ENCODE measurements around the gene ZNF467.

The ZNF467 gene

DNA sequence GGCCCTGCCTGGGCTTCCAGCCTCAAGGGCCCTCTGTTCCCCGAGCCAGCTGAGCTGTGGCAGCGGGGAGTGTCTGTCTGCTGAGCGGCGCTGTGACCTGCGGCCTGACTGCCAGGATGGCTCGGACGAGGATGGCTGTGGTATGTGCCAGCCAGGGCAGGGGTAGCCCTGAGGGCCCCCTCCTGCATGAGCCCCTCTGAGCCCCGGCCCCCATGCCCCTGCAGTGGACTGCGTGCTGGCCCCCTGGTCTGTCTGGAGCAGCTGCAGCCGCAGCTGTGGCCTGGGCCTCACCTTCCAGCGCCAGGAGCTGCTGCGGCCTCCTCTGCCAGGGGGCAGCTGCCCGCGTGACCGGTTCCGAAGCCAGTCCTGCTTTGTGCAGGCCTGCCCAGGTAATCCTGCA lies 28.4 kb upstream of the ZNF467 start:
- TF ChIP-seq, protein P1, sequence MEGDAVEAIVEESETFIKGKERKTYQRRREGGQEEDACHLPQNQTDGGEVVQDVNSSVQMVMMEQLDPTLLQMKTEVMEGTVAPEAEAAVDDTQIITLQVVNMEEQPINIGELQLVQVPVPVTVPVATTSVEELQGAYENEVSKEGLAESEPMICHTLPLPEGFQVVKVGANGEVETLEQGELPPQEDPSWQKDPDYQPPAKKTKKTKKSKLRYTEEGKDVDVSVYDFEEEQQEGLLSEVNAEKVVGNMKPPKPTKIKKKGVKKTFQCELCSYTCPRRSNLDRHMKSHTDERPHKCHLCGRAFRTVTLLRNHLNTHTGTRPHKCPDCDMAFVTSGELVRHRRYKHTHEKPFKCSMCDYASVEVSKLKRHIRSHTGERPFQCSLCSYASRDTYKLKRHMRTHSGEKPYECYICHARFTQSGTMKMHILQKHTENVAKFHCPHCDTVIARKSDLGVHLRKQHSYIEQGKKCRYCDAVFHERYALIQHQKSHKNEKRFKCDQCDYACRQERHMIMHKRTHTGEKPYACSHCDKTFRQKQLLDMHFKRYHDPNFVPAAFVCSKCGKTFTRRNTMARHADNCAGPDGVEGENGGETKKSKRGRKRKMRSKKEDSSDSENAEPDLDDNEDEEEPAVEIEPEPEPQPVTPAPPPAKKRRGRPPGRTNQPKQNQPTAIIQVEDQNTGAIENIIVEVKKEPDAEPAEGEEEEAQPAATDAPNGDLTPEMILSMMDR (IDR thresholded peaks at IDR 0.05; ENCODE audit: insufficient read depth, low read length): no peak
- no peak for TF ChIP-seq GABPA (IDR thresholded peaks at IDR 0.05; ENCODE audit: low read depth)
- TF ChIP-seq, protein P2, sequence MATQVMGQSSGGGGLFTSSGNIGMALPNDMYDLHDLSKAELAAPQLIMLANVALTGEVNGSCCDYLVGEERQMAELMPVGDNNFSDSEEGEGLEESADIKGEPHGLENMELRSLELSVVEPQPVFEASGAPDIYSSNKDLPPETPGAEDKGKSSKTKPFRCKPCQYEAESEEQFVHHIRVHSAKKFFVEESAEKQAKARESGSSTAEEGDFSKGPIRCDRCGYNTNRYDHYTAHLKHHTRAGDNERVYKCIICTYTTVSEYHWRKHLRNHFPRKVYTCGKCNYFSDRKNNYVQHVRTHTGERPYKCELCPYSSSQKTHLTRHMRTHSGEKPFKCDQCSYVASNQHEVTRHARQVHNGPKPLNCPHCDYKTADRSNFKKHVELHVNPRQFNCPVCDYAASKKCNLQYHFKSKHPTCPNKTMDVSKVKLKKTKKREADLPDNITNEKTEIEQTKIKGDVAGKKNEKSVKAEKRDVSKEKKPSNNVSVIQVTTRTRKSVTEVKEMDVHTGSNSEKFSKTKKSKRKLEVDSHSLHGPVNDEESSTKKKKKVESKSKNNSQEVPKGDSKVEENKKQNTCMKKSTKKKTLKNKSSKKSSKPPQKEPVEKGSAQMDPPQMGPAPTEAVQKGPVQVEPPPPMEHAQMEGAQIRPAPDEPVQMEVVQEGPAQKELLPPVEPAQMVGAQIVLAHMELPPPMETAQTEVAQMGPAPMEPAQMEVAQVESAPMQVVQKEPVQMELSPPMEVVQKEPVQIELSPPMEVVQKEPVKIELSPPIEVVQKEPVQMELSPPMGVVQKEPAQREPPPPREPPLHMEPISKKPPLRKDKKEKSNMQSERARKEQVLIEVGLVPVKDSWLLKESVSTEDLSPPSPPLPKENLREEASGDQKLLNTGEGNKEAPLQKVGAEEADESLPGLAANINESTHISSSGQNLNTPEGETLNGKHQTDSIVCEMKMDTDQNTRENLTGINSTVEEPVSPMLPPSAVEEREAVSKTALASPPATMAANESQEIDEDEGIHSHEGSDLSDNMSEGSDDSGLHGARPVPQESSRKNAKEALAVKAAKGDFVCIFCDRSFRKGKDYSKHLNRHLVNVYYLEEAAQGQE (IDR thresholded peaks at IDR 0.05; ENCODE audit: insufficient replicate concordance, low read depth): no peak
- no peak for TF ChIP-seq SPI1 (IDR thresholded peaks at IDR 0.05; ENCODE audit: borderline replicate concordance, low read depth)
- TF ChIP-seq POLR2AphosphoS5 (IDR thresholded peaks at IDR 0.05; ENCODE audit: low read depth): no peak
- DNase-seq (ENCODE audit: low read depth in 1 of 2, low spot score in 1 of 2): no peak

DNA sequence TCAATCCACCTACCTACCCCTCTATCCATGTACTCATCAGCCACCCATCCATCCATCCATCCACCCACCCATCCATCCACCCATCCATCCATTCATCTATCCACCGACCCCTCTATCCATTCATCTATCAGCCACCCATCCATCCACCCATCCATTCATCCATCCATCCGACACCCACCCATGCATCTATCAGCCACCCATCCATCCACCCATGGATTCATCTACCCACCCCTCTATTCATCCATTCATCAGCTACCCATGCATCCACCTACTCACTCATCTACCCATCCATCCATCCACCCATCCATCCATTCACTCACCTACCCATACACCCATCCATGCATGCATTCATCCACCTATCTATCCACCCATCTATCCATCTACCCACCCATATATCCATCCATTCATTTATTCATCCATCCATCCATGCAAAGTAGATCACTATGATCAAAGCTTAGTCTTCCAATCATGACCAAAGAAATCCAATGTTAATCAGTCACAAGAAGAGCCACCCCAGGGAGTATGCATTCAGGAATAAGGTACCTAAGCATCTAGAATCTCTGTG lies 27.7 kb upstream of the ZNF467 start:
- DNase-seq (ENCODE audit: low read depth in 1 of 2, low spot score in 1 of 2): no peak
- Histone ChIP-seq H3K27me3 (ENCODE audit: insufficient read depth, poor library complexity, severe bottlenecking) (no peaks in the 10 kb centered on the region), H3K27ac (replicated peaks) (no peak overlapping the region), H3K4me3 (replicated peaks; ENCODE audit: insufficient read depth, low read length) (no peak overlapping the region)
- no peak for TF ChIP-seq GABPA (IDR thresholded peaks at IDR 0.05; ENCODE audit: low read depth)
- no peak for TF ChIP-seq POLR2AphosphoS5 (IDR thresholded peaks at IDR 0.05; ENCODE audit: low read depth)
- TF ChIP-seq SPI1 (IDR thresholded peaks at IDR 0.05; ENCODE audit: borderline replicate concordance, low read depth): no peak
- TF ChIP-seq, protein P1 (IDR thresholded peaks at IDR 0.05; ENCODE audit: insufficient read depth, low read length): no peak
- TF ChIP-seq, protein P2 (IDR thresholded peaks at IDR 0.05; ENCODE audit: insufficient replicate concordance, low read depth): no peak

More for the DNA sequence above, 28.4 kb upstream of the ZNF467 start:
- no peak overlapping the region for H3K4me3 ChIP-seq (replicated peaks; ENCODE audit: insufficient read depth, low read length)
- no peak overlapping the region for H3K27ac ChIP-seq (replicated peaks)
- no peaks in the 10 kb centered on the region for H3K27me3 ChIP-seq (ENCODE audit: insufficient read depth, poor library complexity, severe bottlenecking)

DNA sequence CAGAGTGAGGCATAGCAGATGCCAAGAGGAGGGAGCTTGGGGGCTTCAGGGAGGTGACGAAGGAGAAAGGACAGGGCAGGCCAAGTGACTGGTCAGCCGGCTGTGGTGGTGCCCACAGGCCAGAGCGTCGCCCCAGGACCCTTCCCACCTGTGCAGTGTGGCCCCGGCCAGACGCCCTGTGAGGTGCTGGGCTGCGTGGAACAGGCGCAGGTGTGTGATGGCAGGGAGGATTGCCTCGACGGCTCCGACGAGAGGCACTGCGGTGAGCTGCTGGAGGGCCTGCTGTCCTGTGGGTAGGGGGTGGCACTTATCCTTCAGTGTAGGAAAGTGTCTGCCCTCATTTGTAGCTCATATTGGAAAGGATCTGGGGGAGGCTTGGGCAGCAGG lies 26.8 kb upstream of the ZNF467 start:
- TF ChIP-seq GABPA (IDR thresholded peaks at IDR 0.05; ENCODE audit: low read depth): no peak
- TF ChIP-seq, protein P2 (IDR thresholded peaks at IDR 0.05; ENCODE audit: insufficient replicate concordance, low read depth): no peak
- TF ChIP-seq, protein P1 (IDR thresholded peaks at IDR 0.05; ENCODE audit: insufficient read depth, low read length): no peak
- TF ChIP-seq POLR2AphosphoS5 (IDR thresholded peaks at IDR 0.05; ENCODE audit: low read depth): no peak
- TF ChIP-seq SPI1 (IDR thresholded peaks at IDR 0.05; ENCODE audit: borderline replicate concordance, low read depth): no peak
- no peak overlapping the region for H3K4me3 ChIP-seq (replicated peaks; ENCODE audit: insufficient read depth, low read length)
- H3K27me3 ChIP-seq (ENCODE audit: insufficient read depth, poor library complexity, severe bottlenecking): no peaks in the 10 kb centered on the region
- DNase-seq (ENCODE audit: low read depth in 1 of 2, low spot score in 1 of 2): no peak
- no peak overlapping the region for H3K27ac ChIP-seq (replicated peaks)
